Measurements from ENCODE around the gene CNTLN. TPM values are rescaled to one million over a fixed set of nuclear protein-coding genes. Genes with fewer than 3 reads are reported as not detected.

The CNTLN gene
- total RNA-seq, 1 donor from 2014 or later = 10.1 TPM

DNA sequence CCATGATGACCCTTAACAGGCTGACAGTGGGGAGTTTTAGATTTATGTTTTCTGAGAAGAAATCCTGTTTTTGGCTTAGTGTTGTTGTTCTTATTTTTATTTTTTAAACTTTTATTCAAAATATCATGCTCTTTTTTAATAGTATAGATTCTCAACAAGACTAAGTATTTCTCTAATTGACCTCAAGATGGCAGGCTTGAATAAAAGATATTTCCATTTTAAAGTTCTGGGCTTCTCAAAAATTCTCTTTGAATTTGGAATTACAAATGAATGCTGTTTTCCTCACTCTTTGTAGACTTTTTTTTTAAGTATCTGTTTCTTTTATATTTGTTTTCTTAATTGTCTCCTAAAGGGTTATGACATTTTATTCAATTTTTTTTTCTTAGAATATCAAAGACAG is 394.0 kb downstream of the CNTLN start:
- Mint-ChIP-seq H3K27ac (no peak overlapping the region), H3K4me1 (peaks cover 13% of the 10 kb centered on the region), H3K27me3 (ENCODE audit: insufficient read depth, low read depth) (no peaks in the 10 kb centered on the region), H3K36me3 (no peaks in the 10 kb centered on the region), H3K4me3 (no peak overlapping the region), H3K9me3 (no peaks in the 10 kb centered on the region)
- Histone ChIP-seq H3K4me1 (no peaks in the 10 kb centered on the region), H3K79me2 (ENCODE audit: low read depth) (no peaks in the 10 kb centered on the region), H3K27me3 (no peaks in the 10 kb centered on the region), H3K9me3 (ENCODE audit: low read depth) (no peaks in the 10 kb centered on the region), H3K36me3 (no peaks in the 10 kb centered on the region), H3K4me2 (no peak overlapping the region), H2AFZ (replicated peaks) (no peak overlapping the region), H3K4me3 (no peak overlapping the region), H3K9ac (no peak overlapping the region), H3F3A (ENCODE audit: low read depth) (no peaks in the 10 kb centered on the region), H3K27ac (no peak overlapping the region), H4K20me1 (ENCODE audit: low read depth) (no peaks in the 10 kb centered on the region)
- DNase-seq (ENCODE audit: low spot score) = peak; percentile 22
- TF ChIP-seq EZH2phosphoT487 (IDR thresholded peaks at IDR 0.05) (no peak), EZH2 (IDR thresholded peaks at IDR 0.05) (no peak), CTCF (IDR thresholded peaks at IDR 0.05) (peak; percentile 61)

DNA sequence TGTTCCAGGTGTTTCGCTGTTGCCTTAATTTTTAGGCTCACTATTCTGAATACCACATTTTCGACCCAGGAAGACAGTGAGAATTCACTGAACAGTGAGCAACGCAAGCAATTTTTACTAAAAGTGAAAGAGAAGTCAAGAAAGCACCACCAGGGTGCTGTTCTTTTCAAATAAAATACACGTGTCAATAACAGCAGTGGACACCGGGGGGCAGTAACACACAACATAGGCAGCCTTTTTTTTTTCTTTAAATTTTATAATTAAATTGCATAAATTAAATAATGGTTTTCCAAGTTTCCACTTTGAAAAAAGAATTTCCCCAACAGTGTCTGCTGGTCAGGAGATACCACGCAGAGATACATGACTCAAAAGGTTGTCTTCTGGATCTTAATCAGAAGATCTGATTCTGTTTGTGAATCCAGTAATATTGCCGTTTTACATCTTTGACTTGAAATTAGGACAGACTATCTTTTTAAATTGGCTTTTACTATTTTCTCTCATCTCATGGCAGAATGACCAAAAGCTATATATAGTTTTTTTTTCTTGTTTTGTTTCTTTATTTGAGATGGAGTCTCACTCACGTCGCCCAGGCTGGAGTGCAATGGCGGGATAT is 396.9 kb downstream of the CNTLN start:
- Histone ChIP-seq H3K79me2 (ENCODE audit: low read depth) (no peaks in the 10 kb centered on the region), H3K4me2 (no peak overlapping the region), H3F3A (ENCODE audit: low read depth) (no peaks in the 10 kb centered on the region), H3K9ac (no peak overlapping the region), H3K27me3 (no peaks in the 10 kb centered on the region), H3K4me3 (no peak overlapping the region), H3K4me1 (no peaks in the 10 kb centered on the region), H3K27ac (no peak overlapping the region), H3K36me3 (no peaks in the 10 kb centered on the region), H3K9me3 (ENCODE audit: low read depth) (no peaks in the 10 kb centered on the region), H4K20me1 (ENCODE audit: low read depth) (no peaks in the 10 kb centered on the region), H2AFZ (replicated peaks) (peak overlapping the region; percentile 86)
- DNase-seq (ENCODE audit: low spot score) = peak; percentile 65
- Mint-ChIP-seq H3K4me1 (no peaks in the 10 kb centered on the region), H3K36me3 (no peaks in the 10 kb centered on the region), H3K4me3 (no peak overlapping the region), H3K27ac (no peak overlapping the region), H3K27me3 (ENCODE audit: insufficient read depth, low read depth) (no peaks in the 10 kb centered on the region), H3K9me3 (no peaks in the 10 kb centered on the region)
- no peak for TF ChIP-seq EZH2phosphoT487 (IDR thresholded peaks at IDR 0.05)
- no peak for TF ChIP-seq EZH2 (IDR thresholded peaks at IDR 0.05)
- peak; percentile 81 for TF ChIP-seq CTCF (IDR thresholded peaks at IDR 0.05)

- Histone ChIP-seq H3K9me3 (ENCODE audit: low read depth) (no peaks in the 10 kb centered on the region), H4K20me1 (ENCODE audit: low read depth) (no peaks in the 10 kb centered on the region), H3K27me3 (no peaks in the 10 kb centered on the region), H3K4me2 (no peak overlapping the region), H3K36me3 (no peaks in the 10 kb centered on the region), H3K79me2 (ENCODE audit: low read depth) (no peaks in the 10 kb centered on the region), H3K4me3 (no peak overlapping the region), H3K4me1 (no peaks in the 10 kb centered on the region), H3F3A (ENCODE audit: low read depth) (no peaks in the 10 kb centered on the region), H3K9ac (no peak overlapping the region), H3K27ac (no peak overlapping the region), H2AFZ (replicated peaks) (no peak overlapping the region)
- H3K27me3 Mint-ChIP-seq (ENCODE audit: insufficient read depth, low read depth) = no peaks in the 10 kb centered on the region
- TF ChIP-seq EZH2 (IDR thresholded peaks at IDR 0.05) (no peak), EZH2phosphoT487 (IDR thresholded peaks at IDR 0.05) (no peak), CTCF (IDR thresholded peaks at IDR 0.05) (no peak)
- no peak overlapping the region for H3K27ac Mint-ChIP-seq
- no peaks in the 10 kb centered on the region for H3K36me3 Mint-ChIP-seq
- H3K9me3 Mint-ChIP-seq = no peaks in the 10 kb centered on the region
- H3K4me1 Mint-ChIP-seq = no peaks in the 10 kb centered on the region
- no peak overlapping the region for H3K4me3 Mint-ChIP-seq
- DNase-seq (ENCODE audit: low spot score) = no peak
These were observed 397.6 kb downstream of the CNTLN start for GRCh38 chr9:17532461-17532860.
